Amygdala (tissue), 56 donors: ENCODE measurements around the gene EXD3.
A peak's percentile ranks its signal among the peaks of the same experiment; 100 is the strongest.
"Not testable (repeated sequence)": the region's sequence is repeated elsewhere in the genome, so short reads cannot be mapped to it uniquely, and the experiment has no call there.

ENCODE experiments used
- DNase-seq, 56 donors: peaks; one replicate each; lab custom pipeline; 2025; lab: John Stamatoyannopoulos, UW

EXD3 gene

DNA sequence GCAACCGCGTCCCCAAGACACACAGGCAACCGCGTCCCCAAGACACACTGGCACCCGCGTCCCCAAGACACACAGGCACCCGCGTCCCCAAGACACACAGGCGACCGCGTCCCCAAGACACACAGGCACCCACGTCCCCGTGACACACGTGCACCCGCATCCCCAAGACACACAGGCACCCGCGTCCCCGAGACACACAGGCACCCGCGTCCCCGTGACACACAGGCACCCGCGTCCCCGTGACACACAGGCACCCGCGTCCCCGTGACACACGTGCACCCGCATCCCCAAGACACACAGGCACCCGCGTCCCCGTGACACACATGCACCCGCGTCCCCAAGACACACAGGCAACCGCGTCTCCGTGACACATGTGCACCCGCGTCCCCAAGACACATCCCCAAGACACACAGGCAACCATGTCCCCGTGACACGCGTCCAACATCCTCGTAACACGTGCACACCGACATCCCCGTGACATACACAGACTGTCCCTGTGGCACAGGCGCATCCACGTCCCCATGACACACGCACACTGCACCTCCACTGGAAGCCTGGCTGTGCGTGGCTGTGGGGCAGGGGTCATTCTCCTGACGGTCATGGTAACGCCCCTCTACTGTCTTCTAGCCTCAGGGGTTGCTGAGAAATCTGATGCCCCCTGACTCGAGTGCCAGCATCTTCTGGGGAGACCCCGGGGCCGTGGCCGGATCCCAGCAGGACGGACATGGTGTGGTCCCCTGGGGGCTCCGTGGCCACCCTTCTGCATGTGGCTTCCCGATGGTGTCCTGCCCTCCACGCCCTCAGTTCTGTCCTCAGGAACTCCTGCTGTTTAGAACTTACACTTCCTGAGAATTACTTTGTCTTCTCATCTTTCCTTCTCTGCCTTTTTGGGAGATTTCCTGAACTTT lies 24.1 kb downstream of the EXD3 start:
- DNase-seq, result no peak

GRCh38 chr9:137397675-137398423 lies 25.1 kb downstream of the EXD3 start:
- no peak for DNase-seq

GRCh38 chr9:137396634-137397367 lies 26.2 kb downstream of the EXD3 start:
- DNase-seq, result no peak

DNA sequence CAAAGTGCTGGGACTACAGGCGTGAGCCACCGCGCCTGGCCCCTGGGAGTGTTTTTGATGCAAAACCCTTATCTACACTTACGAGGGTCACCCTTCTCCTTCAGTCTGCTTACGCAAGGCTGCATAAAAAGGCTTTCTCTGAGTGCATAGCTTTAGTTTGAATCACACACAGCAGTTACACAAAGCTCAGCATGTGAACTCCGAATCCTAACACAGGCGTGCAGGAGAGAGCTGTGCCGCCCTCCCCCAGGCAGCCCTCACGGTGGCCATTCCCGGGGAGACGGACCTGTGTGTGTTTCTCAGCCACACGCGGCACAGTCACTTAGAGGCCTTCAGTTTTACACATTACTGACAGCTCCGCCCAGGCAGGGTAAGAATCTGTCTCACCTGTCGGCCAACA lies 26.7 kb downstream of the EXD3 start:
- DNase-seq, result no peak

GRCh38 chr9:137395666-137396010 lies 27.3 kb downstream of the EXD3 start:
- DNase-seq, result no peak

DNA sequence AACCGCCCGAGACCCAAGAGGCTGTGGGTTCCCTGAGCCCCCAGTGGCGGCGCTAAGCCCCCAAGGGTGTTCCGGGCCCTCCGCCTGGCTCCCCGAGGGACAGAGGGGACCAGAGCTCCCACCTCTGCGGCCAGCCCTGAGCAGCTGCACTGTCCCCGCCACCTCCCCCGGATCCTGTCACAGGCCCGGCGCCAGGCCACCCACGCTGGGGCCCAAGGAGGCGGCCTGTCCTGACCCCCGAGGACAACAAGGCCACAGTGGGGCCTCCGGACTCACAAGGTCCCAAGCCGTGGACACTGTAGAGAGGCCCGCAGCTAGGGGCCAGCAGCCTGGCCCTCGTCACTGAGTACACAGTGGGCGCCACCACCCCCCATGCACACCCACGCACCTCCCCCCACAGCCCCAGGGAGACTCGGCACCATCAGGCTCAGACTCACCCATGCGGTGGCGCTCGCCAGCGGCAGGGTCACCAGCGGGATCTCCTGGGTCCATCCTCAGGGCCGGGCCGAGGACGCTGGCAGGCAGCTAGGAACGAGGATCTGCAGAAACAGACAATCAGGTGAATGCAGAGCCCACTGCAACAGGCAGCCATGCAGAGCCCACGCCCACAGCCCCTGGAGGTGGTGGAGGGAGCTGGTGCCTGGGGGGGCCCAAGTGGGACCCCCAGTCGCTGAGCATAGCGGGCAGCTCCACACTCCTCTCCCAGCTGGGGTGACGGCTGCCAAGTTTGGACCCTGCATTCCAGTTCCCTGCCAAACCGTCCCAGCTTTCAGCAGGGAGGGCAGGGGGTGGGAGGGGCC lies 27.9 kb downstream of the EXD3 start:
- no peak for DNase-seq

- no peak for DNase-seq
Measured at GRCh38 chr9:137393176-137394150, 29.5 kb downstream of the EXD3 start.

DNA sequence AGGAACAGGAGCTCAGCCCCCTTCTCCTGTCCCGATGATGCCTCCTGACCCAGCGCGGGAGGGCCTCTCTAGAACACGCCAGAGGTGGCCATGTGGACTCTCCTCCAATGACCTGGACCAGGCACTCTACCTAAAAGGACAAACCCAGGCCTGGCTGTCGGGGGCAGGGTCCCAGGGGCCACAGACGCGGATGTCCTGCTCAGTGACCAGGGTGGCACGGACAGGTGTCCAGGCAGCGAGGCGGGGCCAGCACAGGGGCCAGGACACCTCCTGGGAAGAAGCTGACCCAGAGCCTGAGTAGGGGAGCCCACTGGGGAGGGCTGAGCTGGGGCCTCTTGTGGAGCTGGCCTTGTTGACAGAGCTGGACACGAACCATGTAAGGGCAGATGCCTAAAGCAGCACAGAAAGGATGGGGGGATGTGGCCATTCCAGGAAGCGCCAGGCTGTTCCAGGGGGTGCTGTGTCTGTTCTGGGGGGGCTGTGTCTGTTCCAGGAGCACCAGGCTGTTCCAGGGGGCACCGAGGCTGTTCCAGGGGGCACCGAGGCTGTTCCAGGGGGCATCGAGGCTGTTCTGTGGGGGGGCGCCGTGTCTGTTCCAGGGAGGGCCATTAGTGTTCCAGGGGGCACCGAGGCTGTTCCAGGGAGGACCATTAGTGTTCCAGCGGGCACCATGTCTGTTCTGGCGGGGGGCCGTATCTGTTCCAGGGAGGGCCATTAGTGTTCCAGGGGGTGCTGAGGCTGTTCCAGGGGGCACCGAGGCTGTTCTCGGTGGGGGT lies 30.5 kb downstream of the EXD3 start:
- no peak for DNase-seq

- DNase-seq, result no peak
Measured at GRCh38 chr9:137391411-137391754, 31.6 kb downstream of the EXD3 start.

GRCh38 chr9:137390553-137391410 lies 32.2 kb downstream of the EXD3 start:
- DNase-seq, result peak in 21 of 56 donors; percentile 6 to 53 (median 26)

DNA sequence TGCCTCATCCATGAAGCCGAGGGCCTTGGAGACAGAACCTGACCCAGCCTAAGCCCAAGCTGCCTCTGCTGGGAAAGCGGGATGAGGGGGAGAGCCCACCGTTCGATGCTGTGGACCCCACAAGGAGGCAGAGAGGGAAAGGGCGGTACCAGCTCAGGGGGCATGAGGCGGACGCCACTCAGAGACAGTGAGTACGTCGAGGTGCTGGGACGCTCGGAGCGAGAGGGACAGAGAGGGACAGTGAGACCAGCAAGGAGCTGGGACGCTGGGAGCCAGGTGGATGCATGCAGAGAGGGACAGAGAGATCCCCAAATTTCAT lies 33.6 kb downstream of the EXD3 start:
- no peak for DNase-seq

- no peak for DNase-seq
Measured at GRCh38 chr9:137388589-137389427, 34.2 kb downstream of the EXD3 start.

- no peak for DNase-seq
Measured at GRCh38 chr9:137387891-137388560, 34.9 kb downstream of the EXD3 start.

- no peak for DNase-seq
Measured at GRCh38 chr9:137387114-137387890, 35.7 kb downstream of the EXD3 start.

DNA sequence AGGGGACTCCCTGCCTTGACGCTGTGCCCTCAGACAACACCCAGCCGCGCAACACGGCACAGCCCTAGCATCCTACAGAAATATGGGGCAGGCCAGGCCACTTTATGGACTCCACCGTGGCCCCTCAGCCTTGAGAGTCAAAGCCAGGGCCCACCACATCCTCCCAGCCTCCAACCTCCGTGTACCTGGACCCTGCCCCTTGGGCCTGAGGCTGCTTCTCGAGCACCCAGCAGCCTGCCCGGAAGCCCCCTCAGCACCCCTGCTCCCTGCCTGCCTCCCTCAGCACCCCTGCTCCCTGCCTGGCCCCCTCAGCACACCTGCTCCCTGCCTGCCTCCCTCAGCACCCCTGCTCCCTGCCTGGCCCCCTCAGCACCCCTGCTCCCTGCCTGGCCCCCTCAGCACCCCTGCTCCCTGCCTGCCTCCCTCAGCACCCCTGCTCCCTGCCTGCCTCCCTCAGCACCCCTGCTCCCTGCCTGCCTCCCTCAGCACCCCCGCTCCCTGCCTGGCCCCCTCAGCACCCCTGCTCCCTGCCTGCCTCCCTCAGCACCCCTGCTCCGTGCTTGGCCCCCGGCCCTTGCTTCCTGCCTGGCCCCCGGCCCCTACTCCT lies 36.4 kb downstream of the EXD3 start:
- not testable (repeated sequence) for DNase-seq
